GM21786 (cell line): ENCODE data around the gene SUCLG2.

Experiments used
- ATAC-seq: cut with Tn5 transposase; IDR thresholded peaks from one replicate; pipeline ENCODE4 v1.9.1; 2021; ENCODE audit not compliant: unreplicated experiment

SUCLG2 gene

DNA sequence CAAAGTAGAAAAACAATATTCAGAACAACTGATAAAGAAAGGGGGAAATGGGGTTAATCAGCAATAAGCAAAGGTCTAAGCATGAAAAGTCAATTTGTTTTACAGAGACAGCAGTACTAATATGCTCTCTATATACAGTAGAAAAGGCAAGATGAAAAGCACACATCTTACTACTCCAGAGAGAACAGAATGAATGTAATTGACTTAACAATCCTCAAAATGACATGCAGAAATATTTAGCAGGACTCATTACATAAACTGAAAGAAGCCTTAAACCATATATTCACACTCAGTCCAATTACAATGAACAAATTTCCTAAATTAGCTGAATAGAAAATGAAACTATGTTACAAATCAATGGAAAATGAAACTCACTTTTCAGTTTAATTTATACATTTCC is 319.8 kb downstream of the SUCLG2 start:
- no peak for ATAC-seq

DNA sequence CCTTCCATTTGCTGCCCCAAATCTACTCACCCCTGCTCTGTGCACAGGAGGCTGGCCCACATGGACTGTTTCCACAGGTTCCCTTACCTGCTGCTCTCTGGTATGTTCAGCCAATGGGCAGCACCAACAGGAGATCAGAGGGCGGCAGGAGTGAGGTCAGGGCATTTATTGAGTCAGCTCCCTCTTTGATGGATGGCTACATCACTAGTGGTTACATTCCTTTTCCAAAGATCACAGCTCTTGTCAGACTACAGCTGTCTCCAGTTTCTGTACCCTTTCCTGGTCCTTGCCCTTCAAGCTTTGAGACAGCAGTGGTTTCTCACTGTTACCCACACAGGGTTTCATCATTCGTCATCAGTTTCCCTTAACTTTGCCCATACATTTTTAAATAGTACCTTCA is 325.1 kb downstream of the SUCLG2 start:
- peak; percentile 66 for ATAC-seq

DNA sequence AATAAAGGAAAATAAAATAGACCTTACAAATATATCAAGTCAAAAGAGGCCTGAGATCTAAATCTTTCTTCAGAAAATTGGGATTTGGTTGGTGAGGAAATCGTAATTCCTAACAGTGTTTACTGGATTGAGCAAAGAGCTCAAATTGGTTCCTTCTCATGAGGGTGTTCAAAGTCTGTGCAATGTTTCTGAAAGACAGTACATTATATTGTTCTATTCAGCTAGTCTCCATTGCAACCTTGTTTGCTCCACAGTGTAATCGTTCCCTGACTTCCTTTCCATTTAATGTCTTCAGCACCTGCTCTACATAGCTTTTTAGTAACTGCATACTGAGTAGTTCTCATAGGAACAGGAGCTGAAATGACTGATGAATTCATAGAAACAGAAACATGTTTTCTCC is 326.8 kb downstream of the SUCLG2 start:
- ATAC-seq: no peak

DNA sequence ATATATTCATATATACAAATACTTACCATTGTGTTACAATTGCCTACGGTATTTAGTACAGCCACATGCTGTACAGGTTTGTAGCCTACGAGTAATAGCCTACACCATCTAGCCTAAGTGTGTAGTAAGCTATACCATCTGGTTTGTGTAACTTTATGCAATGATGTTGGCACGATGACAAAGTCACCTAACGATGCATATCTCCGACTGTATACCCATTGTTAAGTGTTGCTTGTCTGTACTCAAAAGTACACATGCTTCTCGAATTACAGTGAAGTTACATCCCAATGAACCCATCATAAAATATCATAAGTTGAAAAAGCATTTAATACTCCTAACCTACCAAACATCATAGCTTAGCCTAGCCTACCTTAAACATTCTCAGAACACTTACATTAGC is 329.2 kb downstream of the SUCLG2 start:
- no peak for ATAC-seq
